OCI-LY1 (cell line): ENCODE measurements around the gene KRTAP17-1.

ENCODE experiments used
- H2AFZ ChIP-seq: fragments of 200-600 bp; sonication (generic), shearing (Covaris generic); 2 replicates; pipeline ENCODE4 v1.6.0; 2014; ENCODE audit warnings: antibody characterized with exemption, mild to moderate bottlenecking, low read length
- H3F3A ChIP-seq: fragments of 200-600 bp; sonication (generic), shearing (Covaris generic); 2 replicates; pipeline ENCODE4 v1.6.0; 2014; ENCODE audit warnings: mild to moderate bottlenecking, antibody characterized with exemption, low read length, moderate library complexity; ENCODE audit not compliant: insufficient read depth
- H3K27ac ChIP-seq: fragments of 200-600 bp; sonication (generic); 2 replicates; pipeline ENCODE4 v1.5.1; 2014; ENCODE audit warnings: low read length, mixed run types, mild to moderate bottlenecking, low read depth; ENCODE audit not compliant: poor library complexity, severe bottlenecking
- H3K27me3 ChIP-seq: fragments of 200-600 bp; sonication (generic); 2 replicates; pipeline ENCODE4 v1.6.0; 2014; ENCODE audit warnings: antibody characterized with exemption, mild to moderate bottlenecking, low read length, moderate library complexity; ENCODE audit not compliant: insufficient read depth
- H3K36me3 ChIP-seq: fragments of 200-600 bp; sonication (generic); 2 replicates; pipeline ENCODE4 v1.6.1; 2014; ENCODE audit warnings: mild to moderate bottlenecking, antibody characterized with exemption, low read length, moderate library complexity, mixed read lengths; ENCODE audit not compliant: insufficient read depth
- H3K4me1 ChIP-seq: fragments of 200-600 bp; sonication (generic); 2 replicates; pipeline ENCODE4 v1.5.1; 2014; ENCODE audit warnings: mild to moderate bottlenecking, low read length, moderate library complexity; ENCODE audit not compliant: insufficient read depth, severe bottlenecking
- H3K4me2 ChIP-seq: fragments of 200-600 bp; sonication (generic), shearing (Covaris generic); 2 replicates; pipeline ENCODE4 v1.6.1; 2014; ENCODE audit warnings: low read length
- H3K4me3 ChIP-seq: fragments of 200-600 bp; sonication (generic); 2 replicates; pipeline ENCODE4 v1.5.1; 2014; ENCODE audit warnings: low read length, low read depth, mild to moderate bottlenecking, mixed read lengths; ENCODE audit not compliant: poor library complexity, severe bottlenecking
- H3K79me2 ChIP-seq: fragments of 200-600 bp; shearing (Covaris generic); 2 replicates; pipeline ENCODE4 v1.6.1; 2016; ENCODE audit warnings: mixed run types, low read length, mixed read lengths; ENCODE audit not compliant: insufficient read depth
- H3K9ac ChIP-seq: fragments of 200-600 bp; sonication (generic), shearing (Covaris generic); 2 replicates; pipeline ENCODE4 v1.6.1; 2014; ENCODE audit warnings: mild to moderate bottlenecking, low read length, mixed read lengths
- H3K9me2 ChIP-seq: fragments of 200-600 bp; sonication (generic), shearing (Covaris generic); 2 replicates; pipeline ENCODE4 v1.6.1; 2014; ENCODE audit warnings: low read depth, mild to moderate bottlenecking, low read length, mixed read lengths
- H3K9me3 ChIP-seq: fragments of 200-600 bp; shearing (Covaris generic); 2 replicates; pipeline ENCODE4 v1.6.1; 2014; ENCODE audit warnings: low read length, mixed read lengths
- H4K20me1 ChIP-seq: fragments of 200-600 bp; sonication (generic), shearing (Covaris generic); 2 replicates; pipeline ENCODE4 v1.6.0; 2016; ENCODE audit warnings: mild to moderate bottlenecking, low read length; ENCODE audit not compliant: insufficient read depth
- CTCF ChIP-seq: fragments of 200-600 bp; sonication (generic), shearing (Covaris generic); IDR thresholded peaks from 2 replicates; pipeline ENCODE4 v1.5.1; 2017; ENCODE audit warnings: mild to moderate bottlenecking, antibody characterized with exemption, low read length, moderate library complexity, mixed read lengths
- EZH2 ChIP-seq: fragments of 200-600 bp; sonication (generic), shearing (Covaris generic); IDR thresholded peaks from 2 replicates; pipeline ENCODE4 v1.8.0; 2017; ENCODE audit warnings: borderline replicate concordance, mixed run types, mild to moderate bottlenecking, antibody characterized with exemption, low read length, moderate library complexity, mixed read lengths

KRTAP17-1 gene

GRCh38 chr17:41331606-41332005, 16.1 kb upstream of the KRTAP17-1 start:
- Histone ChIP-seq H3K36me3 (no peaks in the 10 kb centered on the region), H2AFZ (no peak overlapping the region), H3K4me1 (no peaks in the 10 kb centered on the region), H4K20me1 (no peaks in the 10 kb centered on the region), H3F3A (no peaks in the 10 kb centered on the region), H3K79me2 (no peaks in the 10 kb centered on the region), H3K27ac (no peak overlapping the region), H3K9me3 (no peaks in the 10 kb centered on the region), H3K4me2 (no peak overlapping the region), H3K4me3 (no peak overlapping the region), H3K9ac (no peak overlapping the region), H3K27me3 (no peaks in the 10 kb centered on the region), H3K9me2 (no peaks in the 10 kb centered on the region)
- TF ChIP-seq EZH2 (no peak), CTCF (no peak)

- TF ChIP-seq EZH2 (no peak), CTCF (peak; percentile 31; the same call in 1 of the 2 replicates)
- Histone ChIP-seq H3K4me3 (no peak overlapping the region), H3K9ac (no peak overlapping the region), H3K4me1 (no peaks in the 10 kb centered on the region), H3K9me2 (no peaks in the 10 kb centered on the region), H3K27ac (no peak overlapping the region), H3K36me3 (no peaks in the 10 kb centered on the region), H4K20me1 (no peaks in the 10 kb centered on the region), H3K27me3 (no peaks in the 10 kb centered on the region), H2AFZ (no peak overlapping the region), H3K79me2 (no peaks in the 10 kb centered on the region), H3F3A (no peaks in the 10 kb centered on the region), H3K4me2 (no peak overlapping the region), H3K9me3 (no peaks in the 10 kb centered on the region)
Observed at GRCh38 chr17:41329279-41329948, 13.9 kb upstream of the KRTAP17-1 start.

- no peak overlapping the region for H3K9ac ChIP-seq
- H3K27ac ChIP-seq = no peak overlapping the region
- no peaks in the 10 kb centered on the region for H3K9me3 ChIP-seq
- H3K79me2 ChIP-seq = no peaks in the 10 kb centered on the region
- no peaks in the 10 kb centered on the region for H3K4me1 ChIP-seq
- no peaks in the 10 kb centered on the region for H4K20me1 ChIP-seq
- H3K9me2 ChIP-seq = no peaks in the 10 kb centered on the region
- no peaks in the 10 kb centered on the region for H3K27me3 ChIP-seq
- no peak overlapping the region for H3K4me3 ChIP-seq
- H3K36me3 ChIP-seq = no peaks in the 10 kb centered on the region
- TF ChIP-seq CTCF (no peak), EZH2 (no peak)
- H3K4me2 ChIP-seq = no peak overlapping the region
- H2AFZ ChIP-seq = no peak overlapping the region
- H3F3A ChIP-seq = no peaks in the 10 kb centered on the region
Observed at GRCh38 chr17:41328207-41328606, 12.7 kb upstream of the KRTAP17-1 start.
